ENCODE data around the gene KCNJ8. TPM values are rescaled to one million over a fixed set of nuclear protein-coding genes. Genes with fewer than 3 reads are reported as not detected.

Gene KCNJ8
- total RNA-seq, 4 donors from 2014 or later = 11.6 to 24.1 (median 17.7) TPM

DNA sequence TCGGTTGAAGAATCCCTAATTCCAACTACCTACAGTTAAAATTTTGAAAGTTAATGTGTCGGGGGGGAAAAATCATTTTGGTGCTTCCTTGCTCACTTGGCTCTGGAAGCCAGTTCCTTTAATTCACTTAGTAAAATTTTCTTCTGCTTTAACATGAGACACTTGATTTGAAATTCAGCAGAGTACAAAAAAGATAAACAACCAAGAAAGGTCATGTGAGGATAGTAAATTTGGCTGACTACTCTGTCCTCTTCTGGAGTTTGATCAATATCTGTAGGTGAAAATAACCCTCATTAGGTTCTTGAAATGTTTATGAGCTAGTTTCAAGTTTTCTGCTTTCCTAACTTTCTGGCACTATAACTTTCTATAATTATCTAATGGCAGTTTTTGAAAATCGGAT is 43.4 kb downstream of the KCNJ8 start:
- Histone ChIP-seq H3K27ac (no peak overlapping the region), H3K9me3 (no peaks in the 10 kb centered on the region), H3K4me3 (replicated peaks in 1 of 3) (no peak overlapping the region), H3K27me3 (no peaks in the 10 kb centered on the region), H3K36me3 (no peaks in the 10 kb centered on the region), H3K4me1 (no peaks in the 10 kb centered on the region)
- WGBS, 2 donors = 78% methylated on average over 3 of the region's 3 CpGs
- intact Hi-C loops (cut with DNase I) = no loop called here
- no peak for DNase-seq
- no peak for TF ChIP-seq POLR2A (IDR thresholded peaks at IDR 0.05)
- TF ChIP-seq, protein P1, sequence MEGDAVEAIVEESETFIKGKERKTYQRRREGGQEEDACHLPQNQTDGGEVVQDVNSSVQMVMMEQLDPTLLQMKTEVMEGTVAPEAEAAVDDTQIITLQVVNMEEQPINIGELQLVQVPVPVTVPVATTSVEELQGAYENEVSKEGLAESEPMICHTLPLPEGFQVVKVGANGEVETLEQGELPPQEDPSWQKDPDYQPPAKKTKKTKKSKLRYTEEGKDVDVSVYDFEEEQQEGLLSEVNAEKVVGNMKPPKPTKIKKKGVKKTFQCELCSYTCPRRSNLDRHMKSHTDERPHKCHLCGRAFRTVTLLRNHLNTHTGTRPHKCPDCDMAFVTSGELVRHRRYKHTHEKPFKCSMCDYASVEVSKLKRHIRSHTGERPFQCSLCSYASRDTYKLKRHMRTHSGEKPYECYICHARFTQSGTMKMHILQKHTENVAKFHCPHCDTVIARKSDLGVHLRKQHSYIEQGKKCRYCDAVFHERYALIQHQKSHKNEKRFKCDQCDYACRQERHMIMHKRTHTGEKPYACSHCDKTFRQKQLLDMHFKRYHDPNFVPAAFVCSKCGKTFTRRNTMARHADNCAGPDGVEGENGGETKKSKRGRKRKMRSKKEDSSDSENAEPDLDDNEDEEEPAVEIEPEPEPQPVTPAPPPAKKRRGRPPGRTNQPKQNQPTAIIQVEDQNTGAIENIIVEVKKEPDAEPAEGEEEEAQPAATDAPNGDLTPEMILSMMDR (IDR thresholded peaks at IDR 0.05) = no peak

DNA sequence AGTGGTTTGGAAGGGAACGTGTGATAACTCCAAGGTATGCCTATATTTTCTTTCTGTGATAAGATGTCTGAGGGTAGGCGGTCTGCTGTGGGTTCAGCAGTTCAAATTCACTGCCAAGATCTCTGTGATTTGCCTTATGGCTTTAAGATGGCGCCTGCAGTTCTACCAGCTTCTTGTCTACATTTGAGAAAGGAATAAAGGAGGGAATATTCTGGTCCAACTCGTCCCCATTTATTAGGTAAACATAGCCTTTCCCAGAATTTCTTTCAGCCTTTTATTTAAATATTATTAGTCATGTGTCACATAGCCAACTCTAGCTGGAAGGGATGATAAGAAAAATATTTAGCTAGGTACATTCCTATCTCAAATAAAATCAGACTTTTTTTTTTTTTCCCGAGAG is 48.8 kb downstream of the KCNJ8 start:
- DNase-seq = no peak
- TF ChIP-seq, protein P1 (IDR thresholded peaks at IDR 0.05) = no peak
- no peak for TF ChIP-seq POLR2A (IDR thresholded peaks at IDR 0.05)
- H3K4me3 ChIP-seq (replicated peaks in 1 of 3) = no peak overlapping the region
- no peaks in the 10 kb centered on the region for H3K36me3 ChIP-seq
- H3K27me3 ChIP-seq = no peaks in the 10 kb centered on the region
- 79 to 82% methylated on average over 5 of the region's 5 CpGs for WGBS, 2 donors
- no peak overlapping the region for H3K27ac ChIP-seq
- H3K4me1 ChIP-seq = no peaks in the 10 kb centered on the region
- intact Hi-C loops (cut with DNase I) = no loop called here
- no peaks in the 10 kb centered on the region for H3K9me3 ChIP-seq

DNA sequence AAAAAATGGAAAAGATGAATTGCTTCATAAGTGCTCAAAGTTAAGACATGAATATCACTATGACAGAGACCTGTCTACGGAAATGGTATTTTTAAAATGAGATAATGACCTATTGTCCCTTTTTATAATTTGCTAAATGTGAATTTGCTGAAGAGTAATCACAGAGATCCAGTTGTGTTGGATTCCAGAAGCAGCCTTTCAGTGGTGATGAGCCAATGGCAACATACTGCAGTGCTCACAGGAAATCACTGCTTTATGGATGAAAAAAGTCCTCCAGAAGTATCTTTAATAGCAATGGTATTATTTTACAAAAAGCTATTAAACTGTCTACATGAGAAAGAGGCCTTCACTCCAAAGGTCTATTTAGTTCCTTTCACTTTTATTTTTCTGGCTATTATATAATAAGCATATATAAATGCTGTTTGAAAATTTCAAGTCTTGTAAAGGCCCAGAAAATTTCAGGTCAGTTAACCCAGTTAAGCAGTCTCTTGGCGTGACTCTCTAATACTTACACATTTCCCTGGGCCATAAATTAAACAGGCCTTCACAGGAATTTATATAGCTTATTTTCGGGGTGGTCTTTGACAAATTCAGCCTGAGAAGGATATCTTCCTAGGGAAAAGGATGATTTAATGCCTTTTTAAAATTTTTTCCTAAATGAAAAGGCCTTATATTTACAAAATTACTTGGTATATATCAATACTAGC is 55.4 kb downstream of the KCNJ8 start:
- Histone ChIP-seq H3K4me3 (replicated peaks in 1 of 3) (no peak overlapping the region), H3K9me3 (no peaks in the 10 kb centered on the region), H3K36me3 (no peaks in the 10 kb centered on the region), H3K27ac (no peak overlapping the region), H3K27me3 (no peaks in the 10 kb centered on the region), H3K4me1 (no peaks in the 10 kb centered on the region)
- no peak for DNase-seq
- intact Hi-C loops (cut with DNase I) = no loop called here
- no peak for TF ChIP-seq POLR2A (IDR thresholded peaks at IDR 0.05)
- TF ChIP-seq, protein P1 (IDR thresholded peaks at IDR 0.05) = no peak
- 81% methylated on average over 3 of the region's 3 CpGs for WGBS, 2 donors

DNA sequence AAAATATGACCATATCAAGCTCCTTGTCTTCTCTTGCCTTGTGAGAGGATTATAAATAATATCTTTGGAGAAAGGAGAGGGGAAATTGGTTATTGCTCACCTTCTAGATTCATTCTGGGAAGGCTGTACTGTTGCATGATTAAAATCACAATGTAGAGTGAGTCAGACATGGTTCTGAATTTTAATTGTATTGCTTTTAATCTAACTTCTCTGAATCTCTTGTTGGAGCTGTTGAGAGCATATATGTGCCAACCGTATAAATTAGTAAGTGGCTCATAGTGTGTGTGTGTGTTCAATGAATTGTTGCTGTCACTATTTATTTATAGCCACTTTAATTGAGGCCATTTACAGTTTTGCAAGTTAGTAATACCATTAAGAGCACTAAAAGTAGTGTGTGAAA is 56.1 kb downstream of the KCNJ8 start:
- DNase-seq = no peak
- Histone ChIP-seq H3K4me3 (replicated peaks in 1 of 3) (no peak overlapping the region), H3K4me1 (no peaks in the 10 kb centered on the region), H3K9me3 (no peaks in the 10 kb centered on the region), H3K27ac (no peak overlapping the region), H3K27me3 (no peaks in the 10 kb centered on the region), H3K36me3 (no peaks in the 10 kb centered on the region)
- TF ChIP-seq POLR2A (IDR thresholded peaks at IDR 0.05) = no peak
- WGBS, 2 donors = 69 to 86% methylated on average over 1 of the region's 1 CpG
- intact Hi-C loops (cut with DNase I) = no loop called here

DNA sequence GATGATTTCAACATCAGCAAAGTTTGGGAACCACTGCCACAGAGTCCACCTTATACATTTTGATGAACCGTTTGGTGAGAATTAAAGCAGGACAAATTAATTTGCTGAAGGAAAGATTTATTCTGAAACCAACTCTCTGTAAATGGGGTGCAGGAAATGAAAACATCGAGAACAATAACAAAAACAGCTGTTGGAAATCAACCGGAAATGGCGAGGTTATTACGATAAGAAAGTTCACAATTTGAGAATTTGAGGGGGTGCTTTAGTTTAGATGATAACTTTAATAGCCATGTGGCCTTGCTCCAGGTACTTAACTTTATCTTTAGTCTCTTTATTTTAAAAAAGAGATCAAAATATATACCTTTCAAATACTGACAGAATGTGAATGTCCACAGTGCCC is 56.7 kb downstream of the KCNJ8 start:
- 73 to 75% methylated on average over 5 of the region's 5 CpGs for WGBS, 2 donors
- DNase-seq = no peak
- Histone ChIP-seq H3K4me3 (replicated peaks in 1 of 3) (no peak overlapping the region), H3K9me3 (no peaks in the 10 kb centered on the region), H3K4me1 (no peaks in the 10 kb centered on the region), H3K27me3 (no peaks in the 10 kb centered on the region), H3K27ac (no peak overlapping the region), H3K36me3 (no peaks in the 10 kb centered on the region)
- TF ChIP-seq POLR2A (IDR thresholded peaks at IDR 0.05) = no peak
- TF ChIP-seq, protein P1 (IDR thresholded peaks at IDR 0.05) = no peak
- intact Hi-C loops (cut with DNase I) = no loop called here

Data from thyroid gland (tissue), 4 donors.